ENCODE measurements around the gene AP3B1.

The AP3B1 gene

DNA sequence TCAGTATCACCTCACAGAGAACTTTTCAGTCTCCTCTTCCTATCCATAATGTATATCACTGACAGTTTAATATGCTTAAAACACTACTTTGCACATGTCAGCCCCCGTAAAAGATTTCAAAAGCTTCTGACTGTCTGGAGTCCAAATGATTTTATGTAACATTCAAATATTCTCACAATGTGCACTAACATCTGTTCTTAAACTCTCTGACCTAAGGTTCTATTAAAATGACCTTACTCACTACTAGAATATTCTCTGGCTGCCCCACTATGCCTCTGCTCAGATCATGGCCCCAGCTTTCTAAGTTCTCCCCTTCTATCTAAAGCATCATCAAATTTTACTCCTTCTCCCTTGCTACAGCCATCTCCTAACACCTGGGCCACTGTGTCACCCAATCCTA, 52.5 kb downstream of the AP3B1 start:
- no peaks in the 10 kb centered on the region for H3K27me3 ChIP-seq (ENCODE audit: insufficient read depth, low read length)
- H3K18ac ChIP-seq (ENCODE audit: low read length), result no peak overlapping the region
- H4K12ac ChIP-seq (ENCODE audit: low read depth, low read length), result no peak overlapping the region
- H2BK120ac ChIP-seq (ENCODE audit: insufficient read depth, low read length, poor library complexity), result no peak overlapping the region
- no peak overlapping the region for H3K4ac ChIP-seq (ENCODE audit: low read depth, low read length)
- H3K4me3 ChIP-seq (ENCODE audit: low read depth, low read length), result no peak overlapping the region
- no peak overlapping the region for H2BK12ac ChIP-seq (ENCODE audit: low read length)
- H4K8ac ChIP-seq (ENCODE audit: low read depth, low read length), result no peak overlapping the region
- WGBS (ENCODE audit: extremely low coverage, insufficient coverage, insufficient read length), result no CpG with 5 or more reads among the region's 1 CpG
- DNase-seq, result no peak
- peaks cover 0 to 2% of the 10 kb centered on the region in 2 experiments for H3K36me3 ChIP-seq (ENCODE audit: control insufficient read depth in 1 of 2, insufficient read depth in 2 of 2, low read length in 2 of 2)
- no peaks in the 10 kb centered on the region for H3K79me2 ChIP-seq (ENCODE audit: control insufficient read depth, insufficient read depth, low read length, poor library complexity)
- no peak overlapping the region for H3K9ac ChIP-seq (ENCODE audit: low read length)
- no peak overlapping the region for H4K91ac ChIP-seq (ENCODE audit: low read depth, low read length)
- H3K27ac ChIP-seq (ENCODE audit: low read depth, low read length), result no peak overlapping the region
- H2AK5ac ChIP-seq (ENCODE audit: low read length), result no peak overlapping the region
- no peak overlapping the region for H3K23ac ChIP-seq (ENCODE audit: low read length)
- H3K4me2 ChIP-seq (ENCODE audit: low read length), result no peak overlapping the region
- H2BK5ac ChIP-seq (ENCODE audit: low read depth, low read length, poor library complexity), result no peak overlapping the region
- H3K79me1 ChIP-seq (ENCODE audit: low read length), result no peaks in the 10 kb centered on the region
- no peaks in the 10 kb centered on the region for H3K9me3 ChIP-seq (ENCODE audit: insufficient read depth, low read depth, low read length)
- no peak overlapping the region for H3K14ac ChIP-seq (ENCODE audit: low read length)
- no peak overlapping the region for H2AFZ ChIP-seq (ENCODE audit: insufficient read depth, low read length, poor library complexity)
- peaks cover 2 to 6% of the 10 kb centered on the region in 2 experiments for H3K4me1 ChIP-seq (ENCODE audit: control insufficient read depth in 1 of 2, insufficient read depth in 2 of 2, low read length in 2 of 2)

DNA sequence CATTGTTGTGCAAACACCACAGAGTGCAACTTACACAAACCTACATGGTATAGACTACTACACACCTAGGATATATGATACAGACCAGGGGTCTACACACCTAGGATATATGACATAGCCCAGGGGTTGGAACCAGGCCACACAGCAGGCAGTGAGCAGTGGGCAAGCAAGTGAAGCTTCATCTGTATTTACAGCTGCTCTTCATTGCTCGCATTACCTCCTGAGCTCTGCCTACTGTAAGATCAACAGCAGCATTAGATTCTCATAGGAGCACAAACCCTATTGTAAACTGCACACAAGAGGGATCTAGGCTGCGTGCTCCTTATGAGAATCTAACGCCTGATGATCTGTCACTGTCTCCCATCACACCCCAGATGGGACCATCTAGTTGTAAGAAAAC, 56.6 kb downstream of the AP3B1 start:
- no peaks in the 10 kb centered on the region for H3K79me1 ChIP-seq (ENCODE audit: low read length)
- H2BK120ac ChIP-seq (ENCODE audit: insufficient read depth, low read length, poor library complexity), result no peak overlapping the region
- no peak overlapping the region for H2AFZ ChIP-seq (ENCODE audit: insufficient read depth, low read length, poor library complexity)
- no peak overlapping the region for H3K14ac ChIP-seq (ENCODE audit: low read length)
- H4K91ac ChIP-seq (ENCODE audit: low read depth, low read length), result no peak overlapping the region
- no peak overlapping the region for H3K9ac ChIP-seq (ENCODE audit: low read length)
- no peak overlapping the region for H4K8ac ChIP-seq (ENCODE audit: low read depth, low read length)
- no peak overlapping the region for H3K18ac ChIP-seq (ENCODE audit: low read length)
- no peak overlapping the region for H3K27ac ChIP-seq (ENCODE audit: low read depth, low read length)
- no peak overlapping the region for H2BK5ac ChIP-seq (ENCODE audit: low read depth, low read length, poor library complexity)
- H3K27me3 ChIP-seq (ENCODE audit: insufficient read depth, low read length), result no peaks in the 10 kb centered on the region
- no peak overlapping the region for H3K4me2 ChIP-seq (ENCODE audit: low read length)
- no peaks in the 10 kb centered on the region for H3K79me2 ChIP-seq (ENCODE audit: control insufficient read depth, insufficient read depth, low read length, poor library complexity)
- H3K23ac ChIP-seq (ENCODE audit: low read length), result no peak overlapping the region
- DNase-seq, result no peak
- no CpG with 5 or more reads among the region's 3 CpGs for WGBS (ENCODE audit: extremely low coverage, insufficient coverage, insufficient read length)
- H3K4ac ChIP-seq (ENCODE audit: low read depth, low read length), result no peak overlapping the region
- no peak overlapping the region for H4K12ac ChIP-seq (ENCODE audit: low read depth, low read length)
- no peak overlapping the region for H2AK5ac ChIP-seq (ENCODE audit: low read length)
- no peaks in the 10 kb centered on the region for H3K4me1 ChIP-seq (ENCODE audit: control insufficient read depth in 1 of 2, insufficient read depth in 2 of 2, low read length in 2 of 2)
- no peak overlapping the region for H2BK12ac ChIP-seq (ENCODE audit: low read length)
- H3K36me3 ChIP-seq (ENCODE audit: control insufficient read depth in 1 of 2, insufficient read depth in 2 of 2, low read length in 2 of 2), result peaks cover 0 to 2% of the 10 kb centered on the region in 2 experiments
- no peaks in the 10 kb centered on the region for H3K9me3 ChIP-seq (ENCODE audit: insufficient read depth, low read depth, low read length)
- no peak overlapping the region for H3K4me3 ChIP-seq (ENCODE audit: low read depth, low read length)

DNA sequence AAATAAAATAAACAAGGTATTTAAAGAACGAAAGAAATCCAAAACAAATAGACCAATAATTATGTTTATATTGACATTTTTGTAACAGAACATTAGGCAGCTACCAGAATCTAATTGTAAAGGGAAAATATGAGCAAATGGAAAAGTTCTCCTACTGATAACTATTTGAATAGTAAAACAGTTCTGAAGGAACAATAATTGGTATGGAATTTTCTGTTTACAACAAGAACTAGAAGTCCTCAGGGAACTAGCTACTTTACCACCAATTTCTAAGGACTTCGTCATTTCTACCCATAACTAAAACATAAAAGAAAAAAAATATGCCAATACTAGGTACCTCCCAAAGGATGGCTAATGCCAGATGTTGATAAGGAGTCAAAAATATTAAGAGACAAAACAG, 58.5 kb downstream of the AP3B1 start:
- H3K18ac ChIP-seq (ENCODE audit: low read length), result no peak overlapping the region
- no peaks in the 10 kb centered on the region for H3K27me3 ChIP-seq (ENCODE audit: insufficient read depth, low read length)
- H2AFZ ChIP-seq (ENCODE audit: insufficient read depth, low read length, poor library complexity), result no peak overlapping the region
- no peak overlapping the region for H3K4me2 ChIP-seq (ENCODE audit: low read length)
- H4K8ac ChIP-seq (ENCODE audit: low read depth, low read length), result no peak overlapping the region
- no peak overlapping the region for H3K9ac ChIP-seq (ENCODE audit: low read length)
- H2AK5ac ChIP-seq (ENCODE audit: low read length), result no peak overlapping the region
- H3K4me1 ChIP-seq (ENCODE audit: control insufficient read depth in 1 of 2, insufficient read depth in 2 of 2, low read length in 2 of 2), result no peaks in the 10 kb centered on the region
- H3K14ac ChIP-seq (ENCODE audit: low read length), result no peak overlapping the region
- no peaks in the 10 kb centered on the region for H3K9me3 ChIP-seq (ENCODE audit: insufficient read depth, low read depth, low read length)
- H4K91ac ChIP-seq (ENCODE audit: low read depth, low read length), result no peak overlapping the region
- no peak overlapping the region for H3K4ac ChIP-seq (ENCODE audit: low read depth, low read length)
- no CpG with 5 or more reads among the region's 2 CpGs for WGBS (ENCODE audit: extremely low coverage, insufficient coverage, insufficient read length)
- H2BK12ac ChIP-seq (ENCODE audit: low read length), result no peak overlapping the region
- no peak overlapping the region for H3K4me3 ChIP-seq (ENCODE audit: low read depth, low read length)
- H3K79me1 ChIP-seq (ENCODE audit: low read length), result no peaks in the 10 kb centered on the region
- no peak overlapping the region for H2BK5ac ChIP-seq (ENCODE audit: low read depth, low read length, poor library complexity)
- H4K12ac ChIP-seq (ENCODE audit: low read depth, low read length), result no peak overlapping the region
- peaks cover 0 to 2% of the 10 kb centered on the region in 2 experiments for H3K36me3 ChIP-seq (ENCODE audit: control insufficient read depth in 1 of 2, insufficient read depth in 2 of 2, low read length in 2 of 2)
- H3K23ac ChIP-seq (ENCODE audit: low read length), result no peak overlapping the region
- H2BK120ac ChIP-seq (ENCODE audit: insufficient read depth, low read length, poor library complexity), result no peak overlapping the region
- no peak overlapping the region for H3K27ac ChIP-seq (ENCODE audit: low read depth, low read length)
- no peaks in the 10 kb centered on the region for H3K79me2 ChIP-seq (ENCODE audit: control insufficient read depth, insufficient read depth, low read length, poor library complexity)
- DNase-seq, result no peak

DNA sequence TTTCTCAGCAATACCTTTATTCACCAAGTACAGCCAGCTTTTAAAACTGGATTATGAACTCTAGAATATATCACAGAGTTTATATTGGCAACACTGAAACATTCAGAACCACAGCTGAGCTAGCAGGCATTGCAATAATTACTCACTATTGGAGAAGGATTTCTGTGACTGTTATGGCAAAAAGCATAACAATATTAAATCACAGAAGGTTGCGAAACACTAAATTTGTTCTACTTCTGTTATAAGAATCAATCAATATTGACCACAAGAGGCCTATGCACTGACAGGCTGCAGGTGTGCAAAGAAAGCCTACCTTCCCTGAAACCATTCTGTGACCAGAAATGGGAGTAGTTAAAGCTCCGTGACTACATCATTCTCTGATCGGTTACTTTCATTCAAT, 59.2 kb downstream of the AP3B1 start:
- Histone ChIP-seq H3K23ac (ENCODE audit: low read length) (no peak overlapping the region), H2BK5ac (ENCODE audit: low read depth, low read length, poor library complexity) (no peak overlapping the region), H3K4me3 (ENCODE audit: low read depth, low read length) (no peak overlapping the region), H3K9ac (ENCODE audit: low read length) (no peak overlapping the region), H3K4ac (ENCODE audit: low read depth, low read length) (no peak overlapping the region), H3K9me3 (ENCODE audit: insufficient read depth, low read depth, low read length) (no peaks in the 10 kb centered on the region), H2AFZ (ENCODE audit: insufficient read depth, low read length, poor library complexity) (no peak overlapping the region), H3K27me3 (ENCODE audit: insufficient read depth, low read length) (no peaks in the 10 kb centered on the region), H3K79me2 (ENCODE audit: control insufficient read depth, insufficient read depth, low read length, poor library complexity) (no peaks in the 10 kb centered on the region), H2AK5ac (ENCODE audit: low read length) (no peak overlapping the region), H3K36me3 (ENCODE audit: control insufficient read depth in 1 of 2, insufficient read depth in 2 of 2, low read length in 2 of 2) (peaks cover 0 to 2% of the 10 kb centered on the region in 2 experiments), H2BK12ac (ENCODE audit: low read length) (no peak overlapping the region), H4K8ac (ENCODE audit: low read depth, low read length) (no peak overlapping the region), H3K27ac (ENCODE audit: low read depth, low read length) (no peak overlapping the region), H2BK120ac (ENCODE audit: insufficient read depth, low read length, poor library complexity) (no peak overlapping the region), H4K12ac (ENCODE audit: low read depth, low read length) (no peak overlapping the region), H4K91ac (ENCODE audit: low read depth, low read length) (no peak overlapping the region), H3K18ac (ENCODE audit: low read length) (no peak overlapping the region), H3K14ac (ENCODE audit: low read length) (no peak overlapping the region), H3K4me2 (ENCODE audit: low read length) (no peak overlapping the region), H3K4me1 (ENCODE audit: control insufficient read depth in 1 of 2, insufficient read depth in 2 of 2, low read length in 2 of 2) (no peaks in the 10 kb centered on the region), H3K79me1 (ENCODE audit: low read length) (no peaks in the 10 kb centered on the region)
- WGBS (ENCODE audit: extremely low coverage, insufficient coverage, insufficient read length), result no CpG with 5 or more reads among the region's 3 CpGs
- no peak for DNase-seq
